GM12878 (cell line): Measurements from ENCODE around the gene ALOXE3. TPM values are rescaled to one million over a fixed set of nuclear protein-coding genes. Genes with fewer than 3 reads are reported as not detected.
A peak's percentile ranks its signal among the peaks of the same experiment; 100 is the strongest.

ENCODE experiments used
- ATAC-seq: fragments of 200-7000 bp; cut with Tn5 transposase; 3 replicates; pipeline ENCODE4 v1.9.1; 2020; ENCODE audit warnings: mild to moderate bottlenecking, moderate library complexity
- BruUV-seq: library from RNA; stranded (reverse); fragments of 400-500 nt; replicated peaks from 2 replicates; lab custom pipeline; 2021; lab: Mats Ljungman, UMichigan
- CTCF ChIA-PET: fragments of 300-600 bp; sonication (Branson Sonifier 250); formaldehyde crosslinking; extraction: SDS; loops from one replicate; lab custom pipeline; 2021; ENCODE audit warnings: inconsistent platforms; lab: Yijun Ruan, JAX
- POLR2A ChIA-PET: fragments of 350-600 bp; formaldehyde crosslinking; extraction: SDS; loops from one replicate; lab custom pipeline; 2021; ENCODE audit warnings: inconsistent platforms; lab: Charles Lee
- RAD21 ChIA-PET: fragments of 300-600 bp; sonication (Branson Sonifier 250); formaldehyde crosslinking; loops from one replicate; lab custom pipeline; 2023; ENCODE audit warnings: antibody characterized with exemption; ENCODE audit not compliant: unreplicated experiment; lab: Charles Lee
- SMC1A ChIA-PET: fragments of 300-600 bp; sonication (Branson Sonifier 250); formaldehyde crosslinking; loops from one replicate; lab custom pipeline; 2023; ENCODE audit not compliant: unreplicated experiment, uncharacterized antibody; lab: Charles Lee
- DNase-seq: peaks from one replicate; pipeline ENCODE4 v3.0.0-alpha.2; 2011; ENCODE audit warnings: low read depth, low spot score
- FAIRE-seq: peaks from 3 replicates; lab custom pipeline; 2011; peaks lifted over from hg19 to GRCh38; lab: Jason Lieb, UNC
- H2AFZ ChIP-seq: 2 replicates; pipeline ENCODE4 v1.6.0; 2011; ENCODE audit warnings: low read depth, low read length, control low read depth; ENCODE audit not compliant: control insufficient read depth
- H3K27ac ChIP-seq: 2 replicates; pipeline ENCODE4 v1.5.1; 2011; ENCODE audit warnings: control low read depth; ENCODE audit not compliant: control insufficient read depth, insufficient read depth
- H3K27me3 ChIP-seq, 2 experiments: replicated peaks in 1 of 2; 2 replicates each; pipeline versions ENCODE4 v1.6.0 to v1.6.1; 2011; ENCODE audit warnings: low read length in 1 of 2; ENCODE audit not compliant: control insufficient read depth in 2 of 2, insufficient read depth in 2 of 2
- H3K36me3 ChIP-seq, 2 experiments: 2 replicates each; pipeline ENCODE4 v1.5.1; 2011; ENCODE audit warnings: low read length in 1 of 2; ENCODE audit not compliant: control insufficient read depth in 2 of 2, insufficient read depth in 2 of 2
- H3K4me1 ChIP-seq: 2 replicates; pipeline ENCODE4 v1.6.1; 2011; ENCODE audit warnings: mild to moderate bottlenecking, low read length, moderate library complexity, mixed read lengths; ENCODE audit not compliant: control insufficient read depth, insufficient read depth
- H3K4me2 ChIP-seq: 2 replicates; pipeline ENCODE4 v1.6.0; 2011; ENCODE audit warnings: control low read depth; ENCODE audit not compliant: control insufficient read depth, insufficient read depth
- H3K4me3 ChIP-seq: fragments of 200-600 bp; sonication (generic); 2 replicates; pipeline ENCODE4 v1.5.1; 2016
- H3K79me2 ChIP-seq: 2 replicates; pipeline ENCODE4 v1.6.0; 2011; ENCODE audit warnings: low read length; ENCODE audit not compliant: control insufficient read depth, insufficient read depth
- H3K9ac ChIP-seq: 2 replicates; pipeline ENCODE4 v1.8.0; 2011; ENCODE audit warnings: low read length, control low read depth, mixed read lengths; ENCODE audit not compliant: control insufficient read depth, insufficient read depth
- H3K9me3 ChIP-seq: replicated peaks from 3 replicates; pipeline ENCODE4 v1.5.1; 2011; ENCODE audit warnings: mild to moderate bottlenecking, low read length; ENCODE audit not compliant: control insufficient read depth, insufficient read depth
- H4K20me1 ChIP-seq: 2 replicates; pipeline ENCODE4 v1.6.0; 2011; ENCODE audit not compliant: control insufficient read depth, insufficient read depth
- ASH2L ChIP-seq: fragments of 300-600, 200-600 bp; sonication (generic); IDR thresholded peaks from 2 replicates; pipeline ENCODE4 v1.6.1; 2017; ENCODE audit warnings: low read depth, mild to moderate bottlenecking, borderline replicate concordance
- CHD2 ChIP-seq: IDR thresholded peaks from 2 replicates; pipeline ENCODE4 v1.6.1; 2011; ENCODE audit warnings: low read depth, low read length, improper control_type of control experiment, borderline replicate concordance
- CUX1 ChIP-seq: IDR thresholded peaks from 2 replicates; pipeline ENCODE4 v1.6.1; 2012; ENCODE audit warnings: improper control_type of control experiment, low read depth, low read length; ENCODE audit not compliant: insufficient replicate concordance
- E2F4 ChIP-seq: IDR thresholded peaks from 2 replicates; pipeline ENCODE4 v1.6.1; 2012; ENCODE audit warnings: low read depth, low read length, improper control_type of control experiment
- EP300 ChIP-seq, 2 experiments: fragments of 150-350 bp in 1 of 2; IDR thresholded peaks; 2 replicates each; pipeline ENCODE4 v1.6.1; 2011 to 2012; ENCODE audit warnings: low read depth in 2 of 2, low read length in 2 of 2, borderline replicate concordance in 1 of 2, improper control_type of control experiment in 1 of 2, inconsistent platforms in 1 of 2; ENCODE audit not compliant: control insufficient read depth in 1 of 2
- ESRRA ChIP-seq: IDR thresholded peaks from 2 replicates; pipeline ENCODE4 v1.6.1; 2012; ENCODE audit warnings: mild to moderate bottlenecking, low read length, improper control_type of control experiment
- GATAD2B ChIP-seq: fragments of 450-650 bp; conservative IDR thresholded peaks from 2 replicates; pipeline ENCODE4 v1.6.1; 2017; ENCODE audit warnings: low read depth, mild to moderate bottlenecking, moderate library complexity
- HDGF ChIP-seq: fragments of 450-650 bp; IDR thresholded peaks from 2 replicates; pipeline ENCODE4 v1.6.1; 2016; ENCODE audit warnings: antibody characterized with exemption
- IKZF1 ChIP-seq: fragments of 450-650 bp; conservative IDR thresholded peaks from 2 replicates; pipeline ENCODE4 v1.6.1; 2017; ENCODE audit warnings: antibody characterized with exemption, mild to moderate bottlenecking
- MYB ChIP-seq: fragments of 150-350 bp; IDR thresholded peaks from 2 replicates; pipeline ENCODE4 v1.6.1; 2014; ENCODE audit warnings: mild to moderate bottlenecking, low read depth, low read length, borderline replicate concordance
- NBN ChIP-seq: fragments of 450-650 bp; IDR thresholded peaks from 2 replicates; pipeline ENCODE4 v1.6.1; 2016
- RUNX3 ChIP-seq: IDR thresholded peaks from 2 replicates; pipeline ENCODE4 v1.6.1; 2012; ENCODE audit warnings: low read length, inconsistent platforms
- SMC3 ChIP-seq: IDR thresholded peaks from 2 replicates; pipeline ENCODE4 v1.6.1; 2011; ENCODE audit warnings: low read length, improper control_type of control experiment, borderline replicate concordance
- TAF1 ChIP-seq: IDR thresholded peaks from 2 replicates; pipeline ENCODE4 v1.6.1; 2011; ENCODE audit warnings: mild to moderate bottlenecking, low read depth, low read length, borderline replicate concordance
- TCF12 ChIP-seq: IDR thresholded peaks from 2 replicates; pipeline ENCODE4 v1.6.1; 2011; ENCODE audit warnings: low read depth, mild to moderate bottlenecking, low read length
- YY1 ChIP-seq: IDR thresholded peaks from 2 replicates; pipeline ENCODE4 v1.6.1; 2011; ENCODE audit warnings: low read depth, mild to moderate bottlenecking, low read length
- ZNF207 ChIP-seq: fragments of 450-650 bp; IDR thresholded peaks from 2 replicates; pipeline ENCODE4 v1.6.1; 2014; ENCODE audit warnings: antibody characterized with exemption, mild to moderate bottlenecking, borderline replicate concordance
- WGBS: methylation state at CpG from one replicate; pipeline ENCODE4 v1.1.6; 2016; ENCODE audit warnings: low lambda C conversion rate; ENCODE audit not compliant: insufficient replicate concordance, insufficient coverage; ENCODE audit errors: missing lambda C conversion rate; 5-methylcytosine and 5-hydroxymethylcytosine counted together
- in situ Hi-C: fragments of 300-500 bp; cut with MboI; formaldehyde crosslinking; loops from 9 replicates; pipeline ENCODE4 v1.14.3; 2018; ENCODE audit warnings: mixed read lengths
- intact Hi-C: fragments of 100-400 bp; cut with micrococcal nuclease; formaldehyde crosslinking; loops from one replicate; pipeline ENCODE4 v1.14.2; 2022; ENCODE audit not compliant: unreplicated experiment
- polyA plus RNA-seq, 11 experiments: library from polyadenylated mRNA; depleted of rRNA in 4 of 11; unstranded in 6 of 11; stranded (reverse) in 5 of 11; fragments of >200 nt; fragmentation: Nextera tagmentation in 4 of 11; fragmentation: Illumina TruSeq in 1 of 11; extraction: Ambion mirVana in 4 of 11; extraction: Trizol in 1 of 11; gene quantifications; 1 replicate in 1 of 11; 2 replicates in 10 of 11; pipeline versions ENCODE4 v1.2.1 to v1.2.3, GENCODE V29; 2011 to 2016; ENCODE audit warnings: inconsistent platforms in 2 of 11, missing spikeins in 2 of 11, low read depth in 1 of 11
- total RNA-seq, 4 experiments: library from RNA; depleted of rRNA in 3 of 4; stranded (reverse); fragments of >200 nt in 3 of 4; fragmentation: Illumina TruSeq in 1 of 4; extraction: Trizol in 1 of 4; gene quantifications; 2 replicates each; pipeline versions ENCODE4 v1.2.1 to v1.2.3, GENCODE V29; 2013 to 2021

ALOXE3 gene
- total and polyA plus RNA-seq, 10 of the 15 experiments (the other 5 are each of a cell fraction or from before 2014, with no cell fraction given), result 0.04 TPM; not detected in 9

GRCh38 chr17:8109661-8110455, 8.5 kb downstream of the ALOXE3 start:
- H3K27ac ChIP-seq, result no peak overlapping the region
- intact Hi-C loops (no loop called here), in situ Hi-C loops (loop anchor here (5.0 kb wide), 1 partner anchor 33 kb away; no protein-coding TSS in a partner anchor)
- no peaks in the 10 kb centered on the region for H4K20me1 ChIP-seq
- FAIRE-seq, result no peak
- H3K4me3 ChIP-seq, result peak overlapping the region; percentile 57; the same call in 1 of the 2 replicates
- ATAC-seq, result peak; percentile 99
- H2AFZ ChIP-seq, result peak overlapping the region; percentile 64
- no peaks in the 10 kb centered on the region for H3K79me2 ChIP-seq
- BruUV-seq, result no TSS peak
- no peaks in the 10 kb centered on the region; a peak in 2 of 4 replicates for H3K27me3 ChIP-seq
- 21% methylated on average over 33 of the region's 63 CpGs for WGBS
- H3K4me1 ChIP-seq, result peaks cover 4% of the 10 kb centered on the region
- ChIA-PET RAD21 (interaction anchor here (0.8 to 2.4 kb wide), 8 partner anchors 9 to 51 kb away, joined by 3 to 11 read pairs (median 6); partner anchors contain the start of gene ALOXE3), SMC1A (interaction anchor here (1.0 to 2.7 kb wide), 6 partner anchors 9 to 51 kb away, joined by 4 to 13 read pairs (median 5); no protein-coding TSS in a partner anchor), POLR2A (no interaction called here), CTCF (interaction anchor here (0.7 to 14.3 kb wide), 19 partner anchors 8 to 406 kb away, joined by 3 to 189 read pairs (median 8); partner anchors contain the start of genes ALOX12B and ALOXE3)
- peak overlapping the region; percentile 87 for H3K4me2 ChIP-seq
- no peak for DNase-seq
- no peaks in the 10 kb centered on the region for H3K36me3 ChIP-seq
- H3K9me3 ChIP-seq, result no peaks in the 10 kb centered on the region
- H3K9ac ChIP-seq, result no peak overlapping the region
- TF ChIP-seq TCF12, result 0 out of 2 replicates have a peak, but pooled peaks have one; percentile 14
- no peak for TF ChIP-seq TAF1
- 0 out of 2 replicates have a peak, but pooled peaks have one; percentile 58 for TF ChIP-seq HDGF
- no peak for TF ChIP-seq MYB
- peak; percentile 81 for TF ChIP-seq YY1
- TF ChIP-seq ZNF207, result 0 out of 2 replicates have a peak, but pooled peaks have one; percentile 25
- TF ChIP-seq E2F4, result no peak
- no peak for TF ChIP-seq ESRRA
- no peak for TF ChIP-seq ASH2L
- peak; percentile 87 for TF ChIP-seq SMC3
- 0 out of 2 replicates have a peak, but pooled peaks have one; percentile 28 for TF ChIP-seq RUNX3
- TF ChIP-seq CHD2, result 0 out of 2 replicates have a peak, but pooled peaks have one; percentile 33
- no peak for TF ChIP-seq CUX1
- TF ChIP-seq IKZF1, result peak; percentile 39; the same call in 1 of the 2 replicates
- 0 out of 2 replicates have a peak, but pooled peaks have one; percentile 32 for TF ChIP-seq NBN
- TF ChIP-seq GATAD2B, result no peak
- no peak for TF ChIP-seq EP300 (IDR thresholded peaks at IDR 0.05; ENCODE audit: borderline replicate concordance in 1 of 2, control insufficient read depth in 1 of 2, low read depth in 2 of 2, low read length in 2 of 2)
